BLaER1 treated with 17β-estradiol and CSF1 and Interleukin-3, amounts not matched to agents 10 nM and 100 nM (cell line): ENCODE data around the gene INIP.
A peak's percentile ranks its signal among the peaks of the same experiment; 100 is the strongest.

Experiments used
- H3K27ac ChIP-seq, 11 experiments: shearing (Covaris generic); formaldehyde crosslinking; 2 replicates each; pipeline ENCODE4 v1.8.1; 2022
- H3K27me3 ChIP-seq, 11 experiments: shearing (Covaris generic); formaldehyde crosslinking; 2 replicates each; pipeline ENCODE4 v1.8.1; 2022
- H3K36me3 ChIP-seq, 11 experiments: shearing (Covaris generic); formaldehyde crosslinking; 2 replicates each; pipeline ENCODE4 v1.8.1; 2022
- H3K4me1 ChIP-seq, 10 experiments: shearing (Covaris generic); formaldehyde crosslinking; 2 replicates each; pipeline ENCODE4 v1.8.1; 2022
- H3K4me2 ChIP-seq, 11 experiments: shearing (Covaris generic); formaldehyde crosslinking; 2 replicates each; pipeline ENCODE4 v1.8.1; 2022
- H3K4me3 ChIP-seq, 10 experiments: shearing (Covaris generic); formaldehyde crosslinking; 2 replicates each; pipeline ENCODE4 v1.8.1; 2022
- H3K9ac ChIP-seq, 11 experiments: shearing (Covaris generic); formaldehyde crosslinking; 2 replicates each; pipeline ENCODE4 v1.8.1; 2022
- H3K9me3 ChIP-seq, 11 experiments: shearing (Covaris generic); formaldehyde crosslinking; replicated peaks in 1 of 11; 2 replicates each; pipeline ENCODE4 v1.8.1; 2022
- H4K20me1 ChIP-seq, 11 experiments: shearing (Covaris generic); formaldehyde crosslinking; 2 replicates each; pipeline ENCODE4 v1.8.1; 2022
- Cebpa-rat ChIP-seq, 11 experiments: shearing (Covaris generic); IDR thresholded peaks; 2 replicates each; pipeline ENCODE4 v1.8.1; 2022

INIP gene

GRCh38 chr9:112669326-112669725 is 48.6 kb downstream of the INIP start:
- Histone ChIP-seq H3K9ac (no peak overlapping the region), H3K4me3 (no peak overlapping the region), H3K9me3 (0 out of 22 replicates have a peak, but pooled peaks cover 0 to 4% (median 0%) of the 10 kb centered on the region in 11 experiments), H3K36me3 (no peaks in the 10 kb centered on the region), H3K4me1 (no peaks in the 10 kb centered on the region), H4K20me1 (no peaks in the 10 kb centered on the region), H3K27ac (no peak overlapping the region), H3K4me2 (no peak overlapping the region), H3K27me3 (no peaks in the 10 kb centered on the region)
- TF ChIP-seq Cebpa-rat (IDR thresholded peaks at IDR 0.05) = no peak

DNA sequence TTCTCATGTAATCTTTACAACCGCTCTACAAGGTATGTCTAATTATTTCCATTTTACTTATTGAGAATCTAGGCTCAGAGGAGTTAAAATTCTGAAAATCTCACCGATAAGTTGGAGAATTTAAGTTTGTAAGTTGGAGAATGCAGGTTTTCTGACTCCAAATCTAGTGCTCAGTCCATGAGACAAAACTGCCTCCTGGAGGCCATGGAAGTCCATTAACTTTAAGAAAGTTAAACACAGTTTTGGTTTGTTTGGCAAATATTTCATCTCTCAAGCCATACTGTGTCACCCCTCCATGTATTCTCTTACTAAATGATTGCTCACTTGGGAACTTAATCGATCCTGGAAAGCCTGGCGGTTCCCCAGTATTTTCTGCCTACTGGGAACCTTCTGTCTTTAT is 52.6 kb downstream of the INIP start:
- no peaks in the 10 kb centered on the region for H3K27me3 ChIP-seq
- no peaks in the 10 kb centered on the region for H4K20me1 ChIP-seq
- no peaks in the 10 kb centered on the region for H3K4me1 ChIP-seq
- H3K9me3 ChIP-seq = no peaks in the 10 kb centered on the region
- no peak overlapping the region for H3K4me2 ChIP-seq
- no peak overlapping the region for H3K27ac ChIP-seq
- peaks cover 0 to 13% (median 7%) of the 10 kb centered on the region in 11 experiments; a peak in 13 of 22 replicates for H3K36me3 ChIP-seq
- H3K4me3 ChIP-seq = no peak overlapping the region
- no peak for TF ChIP-seq Cebpa-rat (IDR thresholded peaks at IDR 0.05)
- no peak overlapping the region for H3K9ac ChIP-seq

GRCh38 chr9:112664531-112664930 is 53.4 kb downstream of the INIP start:
- no peak overlapping the region for H3K4me3 ChIP-seq
- H3K9ac ChIP-seq = no peak overlapping the region
- no peaks in the 10 kb centered on the region for H4K20me1 ChIP-seq
- no peak for TF ChIP-seq Cebpa-rat (IDR thresholded peaks at IDR 0.05)
- H3K4me2 ChIP-seq = no peak overlapping the region
- peaks cover 8 to 22% (median 14%) of the 10 kb centered on the region in 11 experiments for H3K36me3 ChIP-seq
- H3K27me3 ChIP-seq = no peaks in the 10 kb centered on the region
- H3K4me1 ChIP-seq = no peaks in the 10 kb centered on the region
- H3K27ac ChIP-seq = no peak overlapping the region
- no peaks in the 10 kb centered on the region for H3K9me3 ChIP-seq

GRCh38 chr9:112663681-112664080 is 54.2 kb downstream of the INIP start:
- TF ChIP-seq Cebpa-rat (IDR thresholded peaks at IDR 0.05) = no peak
- Histone ChIP-seq H3K9me3 (no peaks in the 10 kb centered on the region), H3K4me1 (no peaks in the 10 kb centered on the region), H3K27ac (no peak overlapping the region), H4K20me1 (no peaks in the 10 kb centered on the region), H3K27me3 (no peaks in the 10 kb centered on the region), H3K4me2 (no peak overlapping the region), H3K4me3 (no peak overlapping the region), H3K36me3 (peaks cover 13 to 30% (median 20%) of the 10 kb centered on the region in 11 experiments), H3K9ac (no peak overlapping the region)

DNA sequence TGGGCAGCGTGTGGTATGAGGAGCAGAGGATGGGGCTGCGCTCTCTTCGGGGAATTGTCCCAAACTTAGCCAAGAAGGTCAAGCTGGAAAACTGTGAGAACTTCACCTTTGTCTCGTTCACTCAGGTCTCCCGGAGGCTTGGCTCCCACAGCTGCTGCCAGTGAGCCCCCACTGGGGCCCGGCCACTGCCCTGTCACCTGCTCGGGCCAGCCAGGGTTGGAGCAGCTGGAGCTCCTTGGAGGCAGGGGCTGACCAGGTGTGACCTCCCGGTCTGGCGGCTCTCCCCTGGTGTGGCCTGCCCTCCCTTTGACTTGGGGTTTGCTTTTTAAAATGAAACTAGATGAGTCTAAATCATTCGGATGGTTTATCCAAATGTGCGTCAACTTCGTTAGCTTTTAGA is 58.0 kb downstream of the INIP start:
- Histone ChIP-seq H3K4me3 (no peak overlapping the region), H3K27me3 (no peaks in the 10 kb centered on the region), H4K20me1 (no peaks in the 10 kb centered on the region), H3K27ac (no peak overlapping the region), H3K9me3 (no peaks in the 10 kb centered on the region), H3K4me2 (no peak overlapping the region), H3K36me3 (peaks cover 13 to 40% (median 22%) of the 10 kb centered on the region in 11 experiments), H3K9ac (no peak overlapping the region), H3K4me1 (no peaks in the 10 kb centered on the region)
- no peak for TF ChIP-seq Cebpa-rat (IDR thresholded peaks at IDR 0.05)

DNA sequence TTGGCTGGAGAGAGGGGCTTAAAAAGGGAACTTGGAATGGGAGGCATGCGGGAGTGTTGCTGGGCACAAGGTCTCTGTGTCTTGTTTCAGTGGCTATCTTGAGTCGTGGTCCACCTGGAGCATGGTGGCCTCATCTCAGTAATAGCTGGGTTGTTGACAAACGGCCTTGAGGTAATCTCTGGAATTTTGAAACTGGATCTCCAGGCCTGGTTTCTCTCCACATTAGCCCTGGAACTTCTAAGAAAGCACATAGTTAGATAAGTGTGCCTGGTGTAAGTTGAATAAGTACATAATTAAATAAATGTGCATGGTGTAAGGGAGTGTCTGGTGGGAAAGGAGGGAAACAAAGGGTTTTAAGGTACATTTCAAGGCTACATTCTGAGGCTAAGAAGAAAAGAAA is 62.2 kb downstream of the INIP start:
- no peak for TF ChIP-seq Cebpa-rat (IDR thresholded peaks at IDR 0.05)

DNA sequence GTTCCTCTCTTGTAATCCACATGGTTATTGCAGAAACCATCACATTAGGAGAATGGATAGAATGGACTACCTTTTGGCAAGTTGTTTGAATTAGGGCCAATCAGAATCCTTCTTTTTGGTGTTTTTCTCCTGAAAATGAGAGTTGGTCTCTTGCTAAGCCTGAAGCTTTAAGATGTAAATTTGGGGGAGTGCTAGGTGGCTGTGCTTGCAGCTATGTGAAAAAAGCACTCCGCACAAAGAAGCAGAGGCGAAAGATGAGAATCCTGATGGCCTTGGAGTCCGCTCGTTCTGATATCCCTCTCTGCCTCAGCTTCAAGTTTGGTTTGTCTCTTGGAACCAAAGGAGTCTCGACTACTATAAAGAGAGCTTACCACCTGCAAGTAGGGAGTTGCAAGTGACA is 63.6 kb downstream of the INIP start:
- peaks cover 2 to 9% (median 4%) of the 10 kb centered on the region in 11 experiments for H3K9me3 ChIP-seq
- no peak overlapping the region for H3K4me3 ChIP-seq
- H4K20me1 ChIP-seq = no peaks in the 10 kb centered on the region
- no peak overlapping the region for H3K9ac ChIP-seq
- H3K36me3 ChIP-seq = peaks cover 10 to 45% (median 26%) of the 10 kb centered on the region in 11 experiments
- no peak overlapping the region for H3K27ac ChIP-seq
- H3K27me3 ChIP-seq = no peaks in the 10 kb centered on the region
- H3K4me1 ChIP-seq = no peaks in the 10 kb centered on the region
- no peak for TF ChIP-seq Cebpa-rat (IDR thresholded peaks at IDR 0.05)
- H3K4me2 ChIP-seq = no peak overlapping the region

More for the DNA sequence above, 62.2 kb downstream of the INIP start:
- Histone ChIP-seq H3K4me3 (no peak overlapping the region), H3K4me2 (no peak overlapping the region), H3K9ac (no peak overlapping the region), H3K27ac (no peak overlapping the region), H3K27me3 (no peaks in the 10 kb centered on the region), H3K9me3 (no peaks in the 10 kb centered on the region), H3K36me3 (peaks cover 21 to 51% (median 33%) of the 10 kb centered on the region in 11 experiments), H3K4me1 (no peaks in the 10 kb centered on the region), H4K20me1 (no peaks in the 10 kb centered on the region)

DNA sequence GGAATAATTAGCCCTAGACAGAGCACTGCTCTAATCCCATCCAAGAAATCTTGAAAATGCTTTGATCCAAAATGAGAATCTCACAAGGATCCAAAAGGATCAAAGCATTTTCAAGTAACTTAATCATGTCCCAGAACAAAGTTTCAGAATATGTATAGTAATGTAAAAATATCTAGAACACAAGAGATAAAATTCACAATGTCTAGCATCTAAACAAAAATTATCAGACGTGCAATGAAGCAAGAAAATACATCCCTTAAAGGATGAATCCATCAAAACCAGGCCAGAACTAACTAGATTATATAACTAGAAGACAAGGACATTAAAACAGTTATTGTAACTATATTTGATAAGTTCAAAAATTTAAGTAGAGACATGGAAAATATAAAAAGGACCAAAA is 69.3 kb downstream of the INIP start:
- no peaks in the 10 kb centered on the region for H3K27me3 ChIP-seq
- no peak overlapping the region for H3K4me2 ChIP-seq
- H3K9ac ChIP-seq = no peak overlapping the region
- H3K27ac ChIP-seq = no peak overlapping the region
- H3K4me1 ChIP-seq = no peaks in the 10 kb centered on the region
- no peak for TF ChIP-seq Cebpa-rat (IDR thresholded peaks at IDR 0.05)
- H3K4me3 ChIP-seq = peak overlapping the region in 1 of 10 experiments; percentile 18; a peak in 1 of 20 replicates
- peaks cover 42 to 76% (median 52%) of the 10 kb centered on the region in 11 experiments for H3K36me3 ChIP-seq
- no peaks in the 10 kb centered on the region for H4K20me1 ChIP-seq
- H3K9me3 ChIP-seq = peaks cover 37 to 52% (median 42%) of the 10 kb centered on the region in 11 experiments

DNA sequence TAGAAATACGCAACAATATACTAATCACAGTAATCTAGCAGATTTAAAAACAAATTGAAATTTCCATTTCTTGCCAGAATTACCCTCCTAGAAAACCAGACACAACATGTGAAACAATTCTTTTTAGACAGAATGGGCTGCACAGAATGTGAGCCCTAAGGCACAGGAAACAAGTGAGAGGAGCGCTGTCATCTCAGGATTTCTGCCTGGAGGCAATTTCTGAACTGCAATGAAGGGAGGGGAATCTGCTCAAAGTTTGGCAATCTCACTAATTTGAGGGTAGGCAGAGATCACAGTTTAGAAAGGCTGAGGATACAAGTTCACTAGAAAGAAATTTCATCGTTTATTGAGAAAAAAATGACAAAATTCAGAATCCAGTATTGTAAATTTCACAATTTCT is 70.3 kb downstream of the INIP start:
- Histone ChIP-seq H3K36me3 (peaks cover 40 to 66% (median 50%) of the 10 kb centered on the region in 11 experiments), H3K9me3 (peaks cover 37 to 54% (median 45%) of the 10 kb centered on the region in 11 experiments), H3K4me3 (no peak overlapping the region), H4K20me1 (no peaks in the 10 kb centered on the region), H3K27me3 (no peaks in the 10 kb centered on the region), H3K27ac (no peak overlapping the region), H3K4me2 (no peak overlapping the region), H3K4me1 (no peaks in the 10 kb centered on the region), H3K9ac (no peak overlapping the region)
- no peak for TF ChIP-seq Cebpa-rat (IDR thresholded peaks at IDR 0.05)

- Histone ChIP-seq H3K27ac (no peak overlapping the region), H3K4me3 (no peak overlapping the region), H3K4me2 (no peak overlapping the region), H3K27me3 (no peaks in the 10 kb centered on the region), H3K9me3 (peaks cover 45 to 62% (median 53%) of the 10 kb centered on the region in 11 experiments), H3K36me3 (peaks cover 40 to 72% (median 52%) of the 10 kb centered on the region in 11 experiments), H4K20me1 (no peaks in the 10 kb centered on the region), H3K4me1 (no peaks in the 10 kb centered on the region), H3K9ac (no peak overlapping the region)
- no peak for TF ChIP-seq Cebpa-rat (IDR thresholded peaks at IDR 0.05)
Measured at GRCh38 chr9:112642126-112642525, 75.8 kb downstream of the INIP start.
